Measurements from ENCODE around the gene HSPE1.

DNA sequence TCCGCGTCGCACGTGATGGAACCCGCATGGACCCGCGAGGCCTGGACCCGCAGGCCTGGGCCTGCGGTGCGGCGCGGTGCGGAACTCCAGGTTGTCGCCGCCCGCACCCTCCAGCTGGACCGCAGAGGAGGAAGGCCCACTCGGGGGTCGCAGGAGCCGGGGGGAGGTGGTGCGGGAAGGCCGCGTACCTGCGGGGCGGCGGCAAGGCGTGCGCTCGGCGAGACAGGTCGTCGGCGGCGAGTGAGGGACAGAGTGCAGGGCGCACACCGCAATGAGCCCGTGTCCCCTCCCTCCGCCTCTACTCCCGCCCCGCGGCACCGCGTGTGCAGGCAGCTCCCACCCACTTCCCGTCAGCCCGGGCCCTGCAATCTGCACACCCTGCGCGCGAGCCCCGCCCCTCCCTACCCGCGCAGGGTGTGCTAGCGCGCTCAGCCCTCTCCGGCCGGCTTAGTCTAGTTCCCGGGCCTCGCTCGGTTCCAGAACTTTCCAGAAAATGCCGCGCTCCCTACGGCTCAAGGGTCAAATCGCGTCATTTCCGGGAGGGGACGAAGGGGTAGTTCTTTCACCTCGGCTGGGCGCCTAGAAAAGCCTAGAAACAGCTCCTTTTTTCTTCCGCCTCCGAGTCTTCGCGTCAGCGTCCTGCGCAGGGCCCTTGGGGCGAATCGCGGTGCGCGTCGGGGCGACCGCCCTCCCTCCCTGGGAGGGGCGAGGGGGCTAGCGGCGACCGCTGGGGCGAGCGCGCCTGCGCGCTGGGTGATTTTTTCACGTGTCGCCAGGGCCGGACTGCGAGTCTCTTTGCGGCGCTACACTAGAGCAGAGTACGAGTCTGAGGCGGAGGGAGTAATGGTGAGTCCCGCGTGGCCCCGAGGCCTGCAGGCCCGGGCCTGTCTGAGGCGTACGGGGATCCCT is at the start of gene HSPE1, which contains the start of gene HSPD1:
- TF ChIP-seq, protein P1, sequence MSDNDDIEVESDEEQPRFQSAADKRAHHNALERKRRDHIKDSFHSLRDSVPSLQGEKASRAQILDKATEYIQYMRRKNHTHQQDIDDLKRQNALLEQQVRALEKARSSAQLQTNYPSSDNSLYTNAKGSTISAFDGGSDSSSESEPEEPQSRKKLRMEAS (CRISPR knock-in tag; IDR thresholded peaks at IDR 0.05), result peak; percentile 88
- TF ChIP-seq, protein P2, sequence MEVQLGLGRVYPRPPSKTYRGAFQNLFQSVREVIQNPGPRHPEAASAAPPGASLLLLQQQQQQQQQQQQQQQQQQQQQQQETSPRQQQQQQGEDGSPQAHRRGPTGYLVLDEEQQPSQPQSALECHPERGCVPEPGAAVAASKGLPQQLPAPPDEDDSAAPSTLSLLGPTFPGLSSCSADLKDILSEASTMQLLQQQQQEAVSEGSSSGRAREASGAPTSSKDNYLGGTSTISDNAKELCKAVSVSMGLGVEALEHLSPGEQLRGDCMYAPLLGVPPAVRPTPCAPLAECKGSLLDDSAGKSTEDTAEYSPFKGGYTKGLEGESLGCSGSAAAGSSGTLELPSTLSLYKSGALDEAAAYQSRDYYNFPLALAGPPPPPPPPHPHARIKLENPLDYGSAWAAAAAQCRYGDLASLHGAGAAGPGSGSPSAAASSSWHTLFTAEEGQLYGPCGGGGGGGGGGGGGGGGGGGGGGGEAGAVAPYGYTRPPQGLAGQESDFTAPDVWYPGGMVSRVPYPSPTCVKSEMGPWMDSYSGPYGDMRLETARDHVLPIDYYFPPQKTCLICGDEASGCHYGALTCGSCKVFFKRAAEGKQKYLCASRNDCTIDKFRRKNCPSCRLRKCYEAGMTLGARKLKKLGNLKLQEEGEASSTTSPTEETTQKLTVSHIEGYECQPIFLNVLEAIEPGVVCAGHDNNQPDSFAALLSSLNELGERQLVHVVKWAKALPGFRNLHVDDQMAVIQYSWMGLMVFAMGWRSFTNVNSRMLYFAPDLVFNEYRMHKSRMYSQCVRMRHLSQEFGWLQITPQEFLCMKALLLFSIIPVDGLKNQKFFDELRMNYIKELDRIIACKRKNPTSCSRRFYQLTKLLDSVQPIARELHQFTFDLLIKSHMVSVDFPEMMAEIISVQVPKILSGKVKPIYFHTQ (CRISPR knock-in tag; IDR thresholded peaks at IDR 0.05), result no peak
- TF ChIP-seq, protein P3, sequence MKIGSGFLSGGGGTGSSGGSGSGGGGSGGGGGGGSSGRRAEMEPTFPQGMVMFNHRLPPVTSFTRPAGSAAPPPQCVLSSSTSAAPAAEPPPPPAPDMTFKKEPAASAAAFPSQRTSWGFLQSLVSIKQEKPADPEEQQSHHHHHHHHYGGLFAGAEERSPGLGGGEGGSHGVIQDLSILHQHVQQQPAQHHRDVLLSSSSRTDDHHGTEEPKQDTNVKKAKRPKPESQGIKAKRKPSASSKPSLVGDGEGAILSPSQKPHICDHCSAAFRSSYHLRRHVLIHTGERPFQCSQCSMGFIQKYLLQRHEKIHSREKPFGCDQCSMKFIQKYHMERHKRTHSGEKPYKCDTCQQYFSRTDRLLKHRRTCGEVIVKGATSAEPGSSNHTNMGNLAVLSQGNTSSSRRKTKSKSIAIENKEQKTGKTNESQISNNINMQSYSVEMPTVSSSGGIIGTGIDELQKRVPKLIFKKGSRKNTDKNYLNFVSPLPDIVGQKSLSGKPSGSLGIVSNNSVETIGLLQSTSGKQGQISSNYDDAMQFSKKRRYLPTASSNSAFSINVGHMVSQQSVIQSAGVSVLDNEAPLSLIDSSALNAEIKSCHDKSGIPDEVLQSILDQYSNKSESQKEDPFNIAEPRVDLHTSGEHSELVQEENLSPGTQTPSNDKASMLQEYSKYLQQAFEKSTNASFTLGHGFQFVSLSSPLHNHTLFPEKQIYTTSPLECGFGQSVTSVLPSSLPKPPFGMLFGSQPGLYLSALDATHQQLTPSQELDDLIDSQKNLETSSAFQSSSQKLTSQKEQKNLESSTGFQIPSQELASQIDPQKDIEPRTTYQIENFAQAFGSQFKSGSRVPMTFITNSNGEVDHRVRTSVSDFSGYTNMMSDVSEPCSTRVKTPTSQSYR (CRISPR knock-in tag; IDR thresholded peaks at IDR 0.05), result peak; percentile 73
- TF ChIP-seq, protein P4, sequence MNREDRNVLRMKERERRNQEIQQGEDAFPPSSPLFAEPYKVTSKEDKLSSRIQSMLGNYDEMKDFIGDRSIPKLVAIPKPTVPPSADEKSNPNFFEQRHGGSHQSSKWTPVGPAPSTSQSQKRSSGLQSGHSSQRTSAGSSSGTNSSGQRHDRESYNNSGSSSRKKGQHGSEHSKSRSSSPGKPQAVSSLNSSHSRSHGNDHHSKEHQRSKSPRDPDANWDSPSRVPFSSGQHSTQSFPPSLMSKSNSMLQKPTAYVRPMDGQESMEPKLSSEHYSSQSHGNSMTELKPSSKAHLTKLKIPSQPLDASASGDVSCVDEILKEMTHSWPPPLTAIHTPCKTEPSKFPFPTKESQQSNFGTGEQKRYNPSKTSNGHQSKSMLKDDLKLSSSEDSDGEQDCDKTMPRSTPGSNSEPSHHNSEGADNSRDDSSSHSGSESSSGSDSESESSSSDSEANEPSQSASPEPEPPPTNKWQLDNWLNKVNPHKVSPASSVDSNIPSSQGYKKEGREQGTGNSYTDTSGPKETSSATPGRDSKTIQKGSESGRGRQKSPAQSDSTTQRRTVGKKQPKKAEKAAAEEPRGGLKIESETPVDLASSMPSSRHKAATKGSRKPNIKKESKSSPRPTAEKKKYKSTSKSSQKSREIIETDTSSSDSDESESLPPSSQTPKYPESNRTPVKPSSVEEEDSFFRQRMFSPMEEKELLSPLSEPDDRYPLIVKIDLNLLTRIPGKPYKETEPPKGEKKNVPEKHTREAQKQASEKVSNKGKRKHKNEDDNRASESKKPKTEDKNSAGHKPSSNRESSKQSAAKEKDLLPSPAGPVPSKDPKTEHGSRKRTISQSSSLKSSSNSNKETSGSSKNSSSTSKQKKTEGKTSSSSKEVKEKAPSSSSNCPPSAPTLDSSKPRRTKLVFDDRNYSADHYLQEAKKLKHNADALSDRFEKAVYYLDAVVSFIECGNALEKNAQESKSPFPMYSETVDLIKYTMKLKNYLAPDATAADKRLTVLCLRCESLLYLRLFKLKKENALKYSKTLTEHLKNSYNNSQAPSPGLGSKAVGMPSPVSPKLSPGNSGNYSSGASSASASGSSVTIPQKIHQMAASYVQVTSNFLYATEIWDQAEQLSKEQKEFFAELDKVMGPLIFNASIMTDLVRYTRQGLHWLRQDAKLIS (CRISPR knock-in tag; IDR thresholded peaks at IDR 0.05; ENCODE audit: borderline replicate concordance), result peak; percentile 90
- TF ChIP-seq, protein P5, sequence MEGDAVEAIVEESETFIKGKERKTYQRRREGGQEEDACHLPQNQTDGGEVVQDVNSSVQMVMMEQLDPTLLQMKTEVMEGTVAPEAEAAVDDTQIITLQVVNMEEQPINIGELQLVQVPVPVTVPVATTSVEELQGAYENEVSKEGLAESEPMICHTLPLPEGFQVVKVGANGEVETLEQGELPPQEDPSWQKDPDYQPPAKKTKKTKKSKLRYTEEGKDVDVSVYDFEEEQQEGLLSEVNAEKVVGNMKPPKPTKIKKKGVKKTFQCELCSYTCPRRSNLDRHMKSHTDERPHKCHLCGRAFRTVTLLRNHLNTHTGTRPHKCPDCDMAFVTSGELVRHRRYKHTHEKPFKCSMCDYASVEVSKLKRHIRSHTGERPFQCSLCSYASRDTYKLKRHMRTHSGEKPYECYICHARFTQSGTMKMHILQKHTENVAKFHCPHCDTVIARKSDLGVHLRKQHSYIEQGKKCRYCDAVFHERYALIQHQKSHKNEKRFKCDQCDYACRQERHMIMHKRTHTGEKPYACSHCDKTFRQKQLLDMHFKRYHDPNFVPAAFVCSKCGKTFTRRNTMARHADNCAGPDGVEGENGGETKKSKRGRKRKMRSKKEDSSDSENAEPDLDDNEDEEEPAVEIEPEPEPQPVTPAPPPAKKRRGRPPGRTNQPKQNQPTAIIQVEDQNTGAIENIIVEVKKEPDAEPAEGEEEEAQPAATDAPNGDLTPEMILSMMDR (IDR thresholded peaks at IDR 0.05), result no peak
- TF ChIP-seq ZNF219 (CRISPR knock-in tag; IDR thresholded peaks at IDR 0.05; ENCODE audit: borderline replicate concordance) (peak; percentile 39; the same call in 1 of the 2 replicates), ELF4 (CRISPR knock-in tag; IDR thresholded peaks at IDR 0.05; ENCODE audit: low read depth) (peak; percentile 82; the same call in 1 of the 2 replicates), FOXJ3 (CRISPR knock-in tag; IDR thresholded peaks at IDR 0.05; ENCODE audit: borderline replicate concordance) (no peak)
- TF ChIP-seq, protein P6, sequence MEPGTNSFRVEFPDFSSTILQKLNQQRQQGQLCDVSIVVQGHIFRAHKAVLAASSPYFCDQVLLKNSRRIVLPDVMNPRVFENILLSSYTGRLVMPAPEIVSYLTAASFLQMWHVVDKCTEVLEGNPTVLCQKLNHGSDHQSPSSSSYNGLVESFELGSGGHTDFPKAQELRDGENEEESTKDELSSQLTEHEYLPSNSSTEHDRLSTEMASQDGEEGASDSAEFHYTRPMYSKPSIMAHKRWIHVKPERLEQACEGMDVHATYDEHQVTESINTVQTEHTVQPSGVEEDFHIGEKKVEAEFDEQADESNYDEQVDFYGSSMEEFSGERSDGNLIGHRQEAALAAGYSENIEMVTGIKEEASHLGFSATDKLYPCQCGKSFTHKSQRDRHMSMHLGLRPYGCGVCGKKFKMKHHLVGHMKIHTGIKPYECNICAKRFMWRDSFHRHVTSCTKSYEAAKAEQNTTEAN (CRISPR knock-in tag; IDR thresholded peaks at IDR 0.05), result peak; percentile 65; the same call in 1 of the 2 replicates
